ENCODE measurements around the gene TLK1. TPM values are rescaled to one million over a fixed set of nuclear protein-coding genes. Genes with fewer than 3 reads are reported as not detected.

TLK1 gene
- total and polyA plus RNA-seq, 9 of the 15 experiments (the other 6 are each of a cell fraction or from before 2014, with no cell fraction given) = 20.2 to 101 (median 40.5) TPM

GRCh38 chr2:171160119-171160955 lies at the start of gene TLK1 (continued):
- TF ChIP-seq E2F4 (CRISPR knock-in tag; IDR thresholded peaks at IDR 0.05; ENCODE audit: low read depth) (no peak), PRMT5 (CRISPR knock-in tag; IDR thresholded peaks at IDR 0.05) (no peak), PHTF2 (CRISPR knock-in tag; IDR thresholded peaks at IDR 0.05) (no peak), ZNF324 (CRISPR knock-in tag; IDR thresholded peaks at IDR 0.05) (no peak), MEF2D (tag; conservative IDR thresholded peaks at IDR 0.05; ENCODE audit: low read depth) (no peak), CBX1 (IDR thresholded peaks at IDR 0.05; ENCODE audit: low read depth) (peak; percentile 54; the same call in 1 of the 2 replicates), DLX4 (CRISPR knock-in tag; IDR thresholded peaks at IDR 0.05) (no peak), MAZ (CRISPR knock-in tag; conservative IDR thresholded peaks at IDR 0.05 in 1 of 2, IDR thresholded peaks at IDR 0.05 in 1 of 2) (peak; percentile 56 to 91), DEAF1 (CRISPR knock-in tag; IDR thresholded peaks at IDR 0.05) (no peak), ZNF512 (tag; IDR thresholded peaks at IDR 0.05) (peak; percentile 78), TFE3 (CRISPR knock-in tag; IDR thresholded peaks at IDR 0.05) (no peak; the same call in 1 of the 2 replicates), USF1 (CRISPR knock-in tag; IDR thresholded peaks at IDR 0.05) (peak; percentile 44; the same call in 1 of the 2 replicates), HNRNPH1 (optimal IDR thresholded peaks at IDR 0.05; ENCODE audit: low read depth, low read length) (no peak), IRF9 (tag; IDR thresholded peaks at IDR 0.05) (no peak), ZNF140 (CRISPR knock-in tag; IDR thresholded peaks at IDR 0.05) (no peak), ZFPM2 (CRISPR knock-in tag; IDR thresholded peaks at IDR 0.05) (no peak), POU5F1 (IDR thresholded peaks at IDR 0.05; ENCODE audit: borderline replicate concordance, low read depth, low read length, partially characterized antibody) (no peak)

All from K562 (cell line).